Eye (tissue), 1 donor: ENCODE measurements around the gene CLK4.

Experiments
- DNase-seq: peaks from one replicate; pipeline ENCODE4 v3.0.0-alpha.2; 2015

The CLK4 gene

GRCh38 chr5:178585421-178585820 lies 41.4 kb downstream of the CLK4 start:
- peak; percentile 38 for DNase-seq

- peak; percentile 44 for DNase-seq
Measured at GRCh38 chr5:178583279-178583678, 43.6 kb downstream of the CLK4 start.

- DNase-seq: no peak
Measured at GRCh38 chr5:178582291-178582690, 44.6 kb downstream of the CLK4 start.

GRCh38 chr5:178581621-178582020 lies 45.2 kb downstream of the CLK4 start:
- no peak for DNase-seq

- DNase-seq: no peak
Measured at GRCh38 chr5:178580271-178580955, 46.4 kb downstream of the CLK4 start.

GRCh38 chr5:178577944-178578343 lies 48.9 kb downstream of the CLK4 start:
- no peak for DNase-seq

GRCh38 chr5:178577376-178577839 lies 49.4 kb downstream of the CLK4 start:
- no peak for DNase-seq

GRCh38 chr5:178576591-178577351 lies 50.1 kb downstream of the CLK4 start:
- peak; percentile 69 for DNase-seq

- no peak for DNase-seq
Measured at GRCh38 chr5:178573216-178573615, 53.6 kb downstream of the CLK4 start.

GRCh38 chr5:178572617-178573016 lies 54.2 kb downstream of the CLK4 start:
- no peak for DNase-seq

- no peak for DNase-seq
Measured at GRCh38 chr5:178569485-178569884, 57.4 kb downstream of the CLK4 start.

GRCh38 chr5:178564811-178565550 lies 61.9 kb downstream of the CLK4 start:
- no peak for DNase-seq

- peak; percentile 47 for DNase-seq
Measured at GRCh38 chr5:178564397-178564796, 62.5 kb downstream of the CLK4 start.

- DNase-seq: no peak
Measured at GRCh38 chr5:178563621-178564020, 63.2 kb downstream of the CLK4 start.

GRCh38 chr5:178561746-178562264 lies 65.0 kb downstream of the CLK4 start:
- DNase-seq: no peak

- DNase-seq: no peak
Measured at GRCh38 chr5:178560911-178561310, 65.9 kb downstream of the CLK4 start.

GRCh38 chr5:178557416-178557815 lies 69.4 kb downstream of the CLK4 start:
- DNase-seq: no peak

GRCh38 chr5:178555771-178556211 lies 71.1 kb downstream of the CLK4 start:
- DNase-seq: peak; percentile 28

GRCh38 chr5:178555005-178555404 lies 71.8 kb downstream of the CLK4 start:
- DNase-seq: no peak

- no peak for DNase-seq
Measured at GRCh38 chr5:178554311-178554710, 72.5 kb downstream of the CLK4 start.

GRCh38 chr5:178553517-178553916 lies 73.3 kb downstream of the CLK4 start:
- no peak for DNase-seq
